Measurements from ENCODE around the gene FNTB. TPM values are rescaled to one million over a fixed set of nuclear protein-coding genes. Genes with fewer than 3 reads are reported as not detected.

FNTB gene
- total RNA-seq, 1 donor from 2014 or later: 13.3 TPM

DNA sequence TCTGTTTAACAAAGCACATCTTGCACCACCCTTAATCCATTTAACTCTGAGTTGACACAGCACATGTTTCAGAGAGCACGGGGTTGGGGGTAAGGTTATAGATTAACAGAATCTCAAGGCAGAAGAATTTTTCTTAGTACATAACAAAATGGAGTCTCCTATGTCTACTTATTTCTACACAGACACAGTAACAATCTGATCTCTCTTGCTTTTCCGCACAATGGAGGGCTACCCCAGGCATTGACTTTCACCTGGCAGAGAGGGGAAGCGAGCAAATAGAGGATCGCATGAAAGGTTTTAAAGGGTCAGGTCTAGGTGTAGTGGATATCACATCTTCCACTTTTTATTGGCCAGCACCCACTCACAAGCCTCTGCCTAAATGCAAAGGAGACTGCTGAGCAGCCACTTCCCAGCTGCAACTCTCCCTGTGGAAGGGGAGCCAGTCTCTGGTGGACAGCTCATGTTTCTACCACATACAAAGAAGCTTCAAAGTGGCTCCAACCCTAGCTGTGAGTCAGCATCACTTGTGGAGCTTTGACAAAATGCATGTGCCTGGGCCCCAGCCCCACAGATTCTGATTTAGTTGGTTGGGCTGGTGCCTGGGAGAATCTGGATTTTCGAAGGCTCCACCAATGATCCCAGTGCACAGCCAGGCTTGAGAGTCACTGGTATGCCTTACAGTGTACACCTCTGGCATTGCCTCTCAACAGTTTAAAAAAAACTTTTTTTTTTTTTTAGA, 7.2 kb upstream of the FNTB start:
- Histone ChIP-seq H3K27ac (no peak overlapping the region), H3K27me3 (no peaks in the 10 kb centered on the region), H3K4me1 (peaks cover 4% of the 10 kb centered on the region), H3K9me3 (no peaks in the 10 kb centered on the region), H3K4me3 (no peak overlapping the region), H3K36me3 (no peaks in the 10 kb centered on the region)
- DNase-seq (ENCODE audit: extremely low spot score in 2 of 2): no peak
- intact Hi-C loops (cut with DNase I): loop anchor here (10.0 kb wide), 2 partner anchors 155 to 845 kb away; no protein-coding TSS in a partner anchor
- TF ChIP-seq, protein P1, sequence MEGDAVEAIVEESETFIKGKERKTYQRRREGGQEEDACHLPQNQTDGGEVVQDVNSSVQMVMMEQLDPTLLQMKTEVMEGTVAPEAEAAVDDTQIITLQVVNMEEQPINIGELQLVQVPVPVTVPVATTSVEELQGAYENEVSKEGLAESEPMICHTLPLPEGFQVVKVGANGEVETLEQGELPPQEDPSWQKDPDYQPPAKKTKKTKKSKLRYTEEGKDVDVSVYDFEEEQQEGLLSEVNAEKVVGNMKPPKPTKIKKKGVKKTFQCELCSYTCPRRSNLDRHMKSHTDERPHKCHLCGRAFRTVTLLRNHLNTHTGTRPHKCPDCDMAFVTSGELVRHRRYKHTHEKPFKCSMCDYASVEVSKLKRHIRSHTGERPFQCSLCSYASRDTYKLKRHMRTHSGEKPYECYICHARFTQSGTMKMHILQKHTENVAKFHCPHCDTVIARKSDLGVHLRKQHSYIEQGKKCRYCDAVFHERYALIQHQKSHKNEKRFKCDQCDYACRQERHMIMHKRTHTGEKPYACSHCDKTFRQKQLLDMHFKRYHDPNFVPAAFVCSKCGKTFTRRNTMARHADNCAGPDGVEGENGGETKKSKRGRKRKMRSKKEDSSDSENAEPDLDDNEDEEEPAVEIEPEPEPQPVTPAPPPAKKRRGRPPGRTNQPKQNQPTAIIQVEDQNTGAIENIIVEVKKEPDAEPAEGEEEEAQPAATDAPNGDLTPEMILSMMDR (IDR thresholded peaks at IDR 0.05): no peak
- TF ChIP-seq POLR2A (IDR thresholded peaks at IDR 0.05): no peak
- no peak for TF ChIP-seq POLR2AphosphoS5 (IDR thresholded peaks at IDR 0.05; ENCODE audit: insufficient read depth in 1 of 2, low read depth in 1 of 2)

DNA sequence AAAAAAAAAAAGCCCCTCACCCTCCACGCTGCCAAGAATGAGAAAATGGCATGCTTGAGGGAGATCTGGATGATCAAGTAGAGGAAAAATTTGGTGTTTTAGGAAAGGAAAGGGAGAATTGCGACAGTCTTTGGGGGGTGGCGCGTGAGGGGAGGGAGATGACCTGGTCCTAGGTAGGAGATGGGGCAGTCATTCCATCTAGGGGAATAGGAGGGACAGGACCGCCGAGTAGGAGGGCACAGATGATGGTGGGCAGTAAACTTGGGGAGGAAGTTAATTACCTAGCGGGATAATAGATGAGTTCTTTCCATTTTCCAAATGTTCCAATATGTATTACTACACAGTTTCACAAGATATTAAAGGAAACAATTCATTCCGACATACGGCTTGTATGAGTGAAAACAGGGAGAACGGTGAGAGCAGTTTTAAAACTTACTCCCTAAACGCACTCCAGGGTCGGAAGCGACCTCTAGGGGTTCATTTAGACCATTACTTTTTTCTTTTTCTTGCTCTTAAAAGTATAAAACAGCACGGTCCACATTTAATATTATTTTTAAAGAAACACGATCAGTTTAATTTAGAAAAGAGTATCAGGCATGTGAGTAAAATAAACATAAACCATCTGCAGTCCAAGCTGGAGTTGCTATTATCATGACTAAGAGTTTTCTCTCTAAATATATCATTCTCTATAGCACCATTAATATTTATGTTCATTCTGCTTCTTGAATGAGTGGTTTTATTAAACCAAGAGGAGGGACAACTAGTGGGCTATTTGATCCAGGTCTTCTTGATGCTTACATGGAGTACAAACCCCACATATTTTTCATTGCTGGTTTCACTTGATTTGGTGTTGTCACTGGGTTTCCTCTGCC, 3.0 kb upstream of the FNTB start:
- DNase-seq (ENCODE audit: extremely low spot score in 2 of 2): no peak
- intact Hi-C loops (cut with DNase I): loop anchor here (10.0 kb wide), 2 partner anchors 151 to 841 kb away; no protein-coding TSS in a partner anchor
- Histone ChIP-seq H3K27ac (no peak overlapping the region), H3K9me3 (no peaks in the 10 kb centered on the region), H3K27me3 (no peaks in the 10 kb centered on the region), H3K36me3 (no peaks in the 10 kb centered on the region), H3K4me1 (peaks cover 23% of the 10 kb centered on the region), H3K4me3 (peak overlapping the region; percentile 18 to 25)
- TF ChIP-seq POLR2A (IDR thresholded peaks at IDR 0.05) (no peak), POLR2AphosphoS5 (IDR thresholded peaks at IDR 0.05; ENCODE audit: insufficient read depth in 1 of 2, low read depth in 1 of 2) (peak in 1 of 2 donors; percentile 34)
- TF ChIP-seq, protein P1 (IDR thresholded peaks at IDR 0.05): peak; percentile 45 to 90 (median 50)

DNA sequence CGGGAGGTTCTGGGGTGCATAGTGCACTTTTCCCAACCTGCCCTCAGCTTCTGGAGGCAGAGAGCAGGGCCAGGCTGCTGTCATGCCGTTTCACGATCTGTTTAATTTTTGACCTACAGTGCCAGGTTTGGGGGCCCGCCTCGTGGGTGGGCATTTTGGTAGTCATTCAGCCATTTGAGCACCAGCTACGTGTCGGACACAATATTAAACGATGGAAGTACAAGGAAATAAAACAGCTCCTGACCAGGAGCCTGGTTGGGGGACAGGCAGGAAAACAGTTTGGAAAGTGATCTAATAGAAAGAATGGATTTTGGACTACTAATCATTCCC, 708 bp downstream of the FNTB start:
- H3K4me1 ChIP-seq: peaks cover 32% of the 10 kb centered on the region
- intact Hi-C loops (cut with DNase I): loop anchor here (5.0 to 10.0 kb wide), 3 partner anchors 147 to 837 kb away; partner anchors contain the start of gene FUT8
- no peaks in the 10 kb centered on the region for H3K9me3 ChIP-seq
- H3K36me3 ChIP-seq: no peaks in the 10 kb centered on the region
- peak overlapping the region; percentile 65 to 77 for H3K4me3 ChIP-seq
- peak overlapping the region; percentile 81 for H3K27ac ChIP-seq
- no peak for DNase-seq (ENCODE audit: extremely low spot score in 2 of 2)
- TF ChIP-seq POLR2AphosphoS5 (IDR thresholded peaks at IDR 0.05; ENCODE audit: insufficient read depth in 1 of 2, low read depth in 1 of 2) (no peak), POLR2A (IDR thresholded peaks at IDR 0.05) (no peak)
- TF ChIP-seq, protein P1 (IDR thresholded peaks at IDR 0.05): no peak
- H3K27me3 ChIP-seq: no peaks in the 10 kb centered on the region

DNA sequence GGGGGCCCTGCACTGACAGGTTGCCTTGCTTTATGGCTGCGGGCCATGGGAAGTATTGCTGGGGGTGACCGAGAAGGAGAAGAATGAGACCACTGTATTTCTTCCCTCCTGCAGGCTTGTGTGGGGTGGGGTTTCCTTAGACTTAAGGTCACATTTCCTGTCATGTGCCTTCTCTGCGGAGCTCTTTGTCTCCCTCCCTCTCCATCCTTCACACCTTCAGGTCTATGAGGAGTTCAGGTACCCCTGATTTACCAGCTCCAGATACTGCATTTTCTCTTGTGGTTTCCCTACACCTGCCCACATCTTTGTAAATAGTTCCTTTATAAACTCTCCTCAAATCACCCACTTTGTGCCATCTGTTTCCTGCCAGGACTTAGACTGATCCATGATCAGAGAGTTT, 3.6 kb downstream of the FNTB start:
- H3K27me3 ChIP-seq: no peaks in the 10 kb centered on the region
- no peaks in the 10 kb centered on the region for H3K36me3 ChIP-seq
- H3K9me3 ChIP-seq: no peaks in the 10 kb centered on the region
- peaks cover 28% of the 10 kb centered on the region for H3K4me1 ChIP-seq
- no peak for DNase-seq (ENCODE audit: extremely low spot score in 2 of 2)
- no peak overlapping the region for H3K4me3 ChIP-seq
- no peak overlapping the region for H3K27ac ChIP-seq
- TF ChIP-seq, protein P1 (IDR thresholded peaks at IDR 0.05): no peak
- no peak for TF ChIP-seq POLR2A (IDR thresholded peaks at IDR 0.05)
- no peak for TF ChIP-seq POLR2AphosphoS5 (IDR thresholded peaks at IDR 0.05; ENCODE audit: insufficient read depth in 1 of 2, low read depth in 1 of 2)
- intact Hi-C loops (cut with DNase I): no loop called here
